ENCODE results near the gene MYRIP.
"Not testable (repeated sequence)": the region's sequence is repeated elsewhere in the genome, so short reads cannot be mapped to it uniquely, and the experiment has no call there.

MYRIP gene

GRCh38 chr3:40109641-40110490, 300.5 kb downstream of the MYRIP start:
- no peak for DNase-seq (ENCODE audit: insufficient read length, low spot score)
- FAIRE-seq: no peak

- FAIRE-seq: no peak
- no peak for DNase-seq (ENCODE audit: insufficient read length, low spot score)
Observed at GRCh38 chr3:40116478-40117177, 307.2 kb downstream of the MYRIP start.

- DNase-seq (ENCODE audit: insufficient read length, low spot score) (no peak), FAIRE-seq (no peak)
Observed at GRCh38 chr3:40118091-40118490, 308.7 kb downstream of the MYRIP start.

- DNase-seq (ENCODE audit: insufficient read length, low spot score) (no peak), FAIRE-seq (no peak)
Observed at GRCh38 chr3:40120067-40120692, 310.8 kb downstream of the MYRIP start.

GRCh38 chr3:40120806-40121205, 311.4 kb downstream of the MYRIP start:
- DNase-seq (ENCODE audit: insufficient read length, low spot score) (no peak), FAIRE-seq (no peak)

GRCh38 chr3:40124918-40125317, 315.5 kb downstream of the MYRIP start:
- DNase-seq (ENCODE audit: insufficient read length, low spot score): no peak
- FAIRE-seq: no peak

- FAIRE-seq: no peak
Observed at GRCh38 chr3:40128166-40128565, 318.8 kb downstream of the MYRIP start.

GRCh38 chr3:40129510-40129909, 320.1 kb downstream of the MYRIP start:
- no peak for FAIRE-seq

More at GRCh38 chr3:40128166-40128565, 318.8 kb downstream of the MYRIP start:
- no peak for DNase-seq (ENCODE audit: insufficient read length, low spot score)

GRCh38 chr3:40129981-40130380, 320.6 kb downstream of the MYRIP start:
- DNase-seq (ENCODE audit: insufficient read length, low spot score) (no peak), FAIRE-seq (no peak)

More at GRCh38 chr3:40129510-40129909, 320.1 kb downstream of the MYRIP start:
- DNase-seq (ENCODE audit: insufficient read length, low spot score): no peak

- FAIRE-seq (no peak), DNase-seq (ENCODE audit: insufficient read length, low spot score) (no peak)
Observed at GRCh38 chr3:40130721-40131120, 321.3 kb downstream of the MYRIP start.

- not testable (repeated sequence) for DNase-seq (ENCODE audit: insufficient read length, low spot score); FAIRE-seq
Observed at GRCh38 chr3:40133886-40134575, 324.6 kb downstream of the MYRIP start.

- no peak for DNase-seq (ENCODE audit: insufficient read length, low spot score)
Observed at GRCh38 chr3:40137591-40138295, 328.3 kb downstream of the MYRIP start.

GRCh38 chr3:40143283-40144090, 334.1 kb downstream of the MYRIP start:
- FAIRE-seq: no peak
- DNase-seq (ENCODE audit: insufficient read length, low spot score): no peak

More at GRCh38 chr3:40137591-40138295, 328.3 kb downstream of the MYRIP start:
- no peak for FAIRE-seq

- FAIRE-seq (no peak), DNase-seq (ENCODE audit: insufficient read length, low spot score) (no peak)
Observed at GRCh38 chr3:40148827-40149226, 339.4 kb downstream of the MYRIP start.

- DNase-seq (ENCODE audit: insufficient read length, low spot score) (no peak), FAIRE-seq (no peak)
Observed at GRCh38 chr3:40152482-40153133, 343.2 kb downstream of the MYRIP start.

GRCh38 chr3:40160933-40161332, 351.5 kb downstream of the MYRIP start:
- DNase-seq (ENCODE audit: insufficient read length, low spot score) (no peak), FAIRE-seq (no peak)

- FAIRE-seq (no peak), DNase-seq (ENCODE audit: insufficient read length, low spot score) (no peak)
Observed at GRCh38 chr3:40162616-40163015, 353.2 kb downstream of the MYRIP start.

- FAIRE-seq (no peak), DNase-seq (ENCODE audit: insufficient read length, low spot score) (no peak)
Observed at GRCh38 chr3:40166997-40167396, 357.6 kb downstream of the MYRIP start.

- DNase-seq (ENCODE audit: insufficient read length, low spot score) (no peak), FAIRE-seq (no peak)
Observed at GRCh38 chr3:40167958-40168357, 358.5 kb downstream of the MYRIP start.
